Measurements from ENCODE around the gene C16orf96.

The C16orf96 gene

GRCh38 chr16:4634768-4635167 is 78.6 kb downstream of the C16orf96 start:
- TF ChIP-seq, protein P1, sequence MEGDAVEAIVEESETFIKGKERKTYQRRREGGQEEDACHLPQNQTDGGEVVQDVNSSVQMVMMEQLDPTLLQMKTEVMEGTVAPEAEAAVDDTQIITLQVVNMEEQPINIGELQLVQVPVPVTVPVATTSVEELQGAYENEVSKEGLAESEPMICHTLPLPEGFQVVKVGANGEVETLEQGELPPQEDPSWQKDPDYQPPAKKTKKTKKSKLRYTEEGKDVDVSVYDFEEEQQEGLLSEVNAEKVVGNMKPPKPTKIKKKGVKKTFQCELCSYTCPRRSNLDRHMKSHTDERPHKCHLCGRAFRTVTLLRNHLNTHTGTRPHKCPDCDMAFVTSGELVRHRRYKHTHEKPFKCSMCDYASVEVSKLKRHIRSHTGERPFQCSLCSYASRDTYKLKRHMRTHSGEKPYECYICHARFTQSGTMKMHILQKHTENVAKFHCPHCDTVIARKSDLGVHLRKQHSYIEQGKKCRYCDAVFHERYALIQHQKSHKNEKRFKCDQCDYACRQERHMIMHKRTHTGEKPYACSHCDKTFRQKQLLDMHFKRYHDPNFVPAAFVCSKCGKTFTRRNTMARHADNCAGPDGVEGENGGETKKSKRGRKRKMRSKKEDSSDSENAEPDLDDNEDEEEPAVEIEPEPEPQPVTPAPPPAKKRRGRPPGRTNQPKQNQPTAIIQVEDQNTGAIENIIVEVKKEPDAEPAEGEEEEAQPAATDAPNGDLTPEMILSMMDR (IDR thresholded peaks at IDR 0.05; ENCODE audit: control insufficient read depth, extremely low read depth, insufficient read depth), result no peak
- no peak for DNase-seq (ENCODE audit: low read depth)

DNA sequence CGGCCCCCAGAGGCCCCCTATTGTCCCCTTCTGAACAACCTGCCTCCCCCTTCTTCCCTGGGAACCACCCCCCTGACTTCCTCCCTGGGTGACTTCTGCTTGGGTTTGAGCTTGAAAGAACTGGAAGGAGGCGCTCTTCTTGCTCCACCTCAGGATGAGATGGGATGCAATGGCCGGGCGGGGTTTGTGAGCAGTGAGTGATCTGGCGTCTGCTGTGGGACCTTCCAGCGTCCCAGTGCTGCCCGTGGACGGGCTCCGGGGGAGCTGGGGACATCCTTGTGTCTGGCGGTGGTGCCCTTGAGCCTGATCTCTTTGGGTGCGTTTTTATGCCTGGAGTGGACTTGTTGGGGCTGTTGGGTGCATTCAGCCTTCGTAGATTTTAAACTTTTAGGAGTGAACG is 80.1 kb downstream of the C16orf96 start:
- no peak for DNase-seq (ENCODE audit: low read depth)
- H3K4me3 ChIP-seq (ENCODE audit: low read depth, low read length), result no peak overlapping the region
- TF ChIP-seq, protein P1 (IDR thresholded peaks at IDR 0.05; ENCODE audit: control insufficient read depth, extremely low read depth, insufficient read depth), result no peak

More at GRCh38 chr16:4634768-4635167, 78.6 kb downstream of the C16orf96 start:
- H3K4me3 ChIP-seq (ENCODE audit: low read depth, low read length), result no peak overlapping the region

GRCh38 chr16:4637501-4638166 is 81.5 kb downstream of the C16orf96 start:
- TF ChIP-seq, protein P1 (IDR thresholded peaks at IDR 0.05; ENCODE audit: control insufficient read depth, extremely low read depth, insufficient read depth), result no peak

DNA sequence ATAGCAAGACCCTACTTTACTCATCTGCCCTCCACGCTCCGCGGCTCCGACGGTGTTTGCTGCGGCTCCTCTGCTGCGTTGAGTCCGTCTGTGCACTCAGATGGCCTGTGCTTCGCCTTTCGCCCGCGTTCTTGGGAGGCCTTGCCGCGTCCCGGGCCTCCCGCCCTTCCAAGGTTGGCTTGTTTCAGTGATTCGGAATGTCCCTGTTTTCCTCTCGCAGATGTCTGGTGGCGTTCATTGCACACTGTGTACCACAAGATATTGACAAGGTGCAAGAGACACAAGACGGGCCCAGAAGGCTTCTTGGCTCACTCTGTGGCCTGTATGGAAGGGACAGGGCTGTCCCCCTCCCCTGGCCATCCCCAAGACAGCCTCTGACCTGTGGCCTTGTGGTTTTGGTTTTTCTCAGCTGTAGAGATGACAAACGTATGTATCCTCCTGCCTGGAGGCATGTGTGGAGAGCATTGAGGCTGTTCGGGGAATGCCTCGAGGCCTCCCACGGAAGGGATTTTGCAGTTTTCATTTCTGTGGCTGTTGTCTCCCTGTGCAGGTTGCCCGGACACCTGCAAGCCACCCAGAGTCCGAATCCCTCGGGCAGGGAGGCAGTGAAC is 83.9 kb downstream of the C16orf96 start:
- no peak overlapping the region for H3K4me3 ChIP-seq (ENCODE audit: low read depth, low read length)
- TF ChIP-seq, protein P1 (IDR thresholded peaks at IDR 0.05; ENCODE audit: control insufficient read depth, extremely low read depth, insufficient read depth), result no peak
- no peak for DNase-seq (ENCODE audit: low read depth)

More at GRCh38 chr16:4637501-4638166, 81.5 kb downstream of the C16orf96 start:
- no peak for DNase-seq (ENCODE audit: low read depth)
- H3K4me3 ChIP-seq (ENCODE audit: low read depth, low read length), result no peak overlapping the region

- no peak for DNase-seq (ENCODE audit: low read depth)
- TF ChIP-seq, protein P1 (IDR thresholded peaks at IDR 0.05; ENCODE audit: control insufficient read depth, extremely low read depth, insufficient read depth), result no peak
- no peak overlapping the region for H3K4me3 ChIP-seq (ENCODE audit: low read depth, low read length)
Observed at GRCh38 chr16:4640572-4641305, 84.6 kb downstream of the C16orf96 start.

- no peak for DNase-seq (ENCODE audit: low read depth)
- TF ChIP-seq, protein P1 (IDR thresholded peaks at IDR 0.05; ENCODE audit: control insufficient read depth, extremely low read depth, insufficient read depth), result no peak
- H3K4me3 ChIP-seq (ENCODE audit: low read depth, low read length), result no peak overlapping the region
Observed at GRCh38 chr16:4641306-4641687, 85.2 kb downstream of the C16orf96 start.
